Calu3 (cell line): Measurements from ENCODE around the gene NES. TPM values are rescaled to one million over a fixed set of nuclear protein-coding genes. Genes with fewer than 3 reads are reported as not detected.

ENCODE experiments used
- Bru-seq: library from RNA; stranded (reverse); fragments of 400-500 nt; gene quantifications from one replicate; lab custom pipeline; 2021; lab: Mats Ljungman, UMichigan
- BruChase-seq, 2 experiments: library from RNA; stranded (reverse); fragments of 400-500 nt; gene quantifications; one replicate each; lab custom pipeline; 2021; lab: Mats Ljungman, UMichigan
- BruUV-seq: library from RNA; stranded (reverse); fragments of 400-500 nt; replicated peaks from 2 replicates; lab custom pipeline; 2021; lab: Mats Ljungman, UMichigan
- CTCF ChIA-PET: fragments of 300-600 bp; sonication (Branson Sonifier 250); formaldehyde crosslinking; loops from one replicate; lab custom pipeline; 2022; ENCODE audit warnings: antibody characterized with exemption; lab: Charles Lee
- DNase-seq: peaks from one replicate; pipeline ENCODE4 v3.0.0; 2022
- H3K27ac Mint-ChIP-seq: one replicate; pipeline ENCODE4 v1.8.0; 2022; ENCODE audit warnings: mixed read lengths; ENCODE audit not compliant: unreplicated experiment
- H3K27me3 Mint-ChIP-seq: one replicate; pipeline ENCODE4 v1.8.0; 2022; ENCODE audit warnings: mixed read lengths; ENCODE audit not compliant: unreplicated experiment
- H3K36me3 Mint-ChIP-seq: one replicate; pipeline ENCODE4 v1.8.0; 2022; ENCODE audit warnings: mild to moderate bottlenecking, moderate library complexity, mixed read lengths; ENCODE audit not compliant: insufficient read depth, unreplicated experiment
- H3K4me1 Mint-ChIP-seq: one replicate; pipeline ENCODE4 v1.8.0; 2022; ENCODE audit warnings: mild to moderate bottlenecking, low read depth, mixed read lengths; ENCODE audit not compliant: unreplicated experiment
- H3K4me3 Mint-ChIP-seq: one replicate; pipeline ENCODE4 v1.8.0; 2022; ENCODE audit warnings: mild to moderate bottlenecking, low read depth, moderate library complexity, mixed read lengths; ENCODE audit not compliant: unreplicated experiment
- H3K9me3 Mint-ChIP-seq: one replicate; pipeline ENCODE4 v1.8.0; 2022; ENCODE audit warnings: low read depth, mixed read lengths; ENCODE audit not compliant: unreplicated experiment
- intact Hi-C: fragments of 100-400 bp; cut with micrococcal nuclease; formaldehyde crosslinking; loops from one replicate; pipeline ENCODE4 v1.10.0; 2022; ENCODE audit not compliant: unreplicated experiment
- long read RNA-seq: library from polyadenylated mRNA; stranded (forward); transcript quantifications from one replicate; pipeline ENCODE4 v2.0.0, GENCODE V29; 2022
- total RNA-seq: library from RNA; stranded (reverse); gene quantifications from 2 replicates; pipeline ENCODE4 v1.2.3, GENCODE V29; 2022
- TF ChIP-seq, protein P1 (sequence below): fragments of 200-600 bp; IDR thresholded peaks from one replicate; pipeline ENCODE4 v1.8.0; 2022; ENCODE audit warnings: antibody characterized with exemption; ENCODE audit not compliant: unreplicated experiment

Gene NES, protein sequence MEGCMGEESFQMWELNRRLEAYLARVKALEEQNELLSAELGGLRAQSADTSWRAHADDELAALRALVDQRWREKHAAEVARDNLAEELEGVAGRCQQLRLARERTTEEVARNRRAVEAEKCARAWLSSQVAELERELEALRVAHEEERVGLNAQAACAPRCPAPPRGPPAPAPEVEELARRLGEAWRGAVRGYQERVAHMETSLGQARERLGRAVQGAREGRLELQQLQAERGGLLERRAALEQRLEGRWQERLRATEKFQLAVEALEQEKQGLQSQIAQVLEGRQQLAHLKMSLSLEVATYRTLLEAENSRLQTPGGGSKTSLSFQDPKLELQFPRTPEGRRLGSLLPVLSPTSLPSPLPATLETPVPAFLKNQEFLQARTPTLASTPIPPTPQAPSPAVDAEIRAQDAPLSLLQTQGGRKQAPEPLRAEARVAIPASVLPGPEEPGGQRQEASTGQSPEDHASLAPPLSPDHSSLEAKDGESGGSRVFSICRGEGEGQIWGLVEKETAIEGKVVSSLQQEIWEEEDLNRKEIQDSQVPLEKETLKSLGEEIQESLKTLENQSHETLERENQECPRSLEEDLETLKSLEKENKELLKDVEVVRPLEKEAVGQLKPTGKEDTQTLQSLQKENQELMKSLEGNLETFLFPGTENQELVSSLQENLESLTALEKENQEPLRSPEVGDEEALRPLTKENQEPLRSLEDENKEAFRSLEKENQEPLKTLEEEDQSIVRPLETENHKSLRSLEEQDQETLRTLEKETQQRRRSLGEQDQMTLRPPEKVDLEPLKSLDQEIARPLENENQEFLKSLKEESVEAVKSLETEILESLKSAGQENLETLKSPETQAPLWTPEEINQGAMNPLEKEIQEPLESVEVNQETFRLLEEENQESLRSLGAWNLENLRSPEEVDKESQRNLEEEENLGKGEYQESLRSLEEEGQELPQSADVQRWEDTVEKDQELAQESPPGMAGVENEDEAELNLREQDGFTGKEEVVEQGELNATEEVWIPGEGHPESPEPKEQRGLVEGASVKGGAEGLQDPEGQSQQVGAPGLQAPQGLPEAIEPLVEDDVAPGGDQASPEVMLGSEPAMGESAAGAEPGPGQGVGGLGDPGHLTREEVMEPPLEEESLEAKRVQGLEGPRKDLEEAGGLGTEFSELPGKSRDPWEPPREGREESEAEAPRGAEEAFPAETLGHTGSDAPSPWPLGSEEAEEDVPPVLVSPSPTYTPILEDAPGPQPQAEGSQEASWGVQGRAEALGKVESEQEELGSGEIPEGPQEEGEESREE (N-terminal part only)
- total RNA-seq (6.1 and 7.4 TPM in 2 replicates), Bru-seq, nascent RNA (percentile 42 among the genes with signal in this experiment), BruChase-seq, experiment 1, labeled RNA remaining after a 6-hour chase (percentile 64 among the genes with signal in this experiment), BruChase-seq, experiment 2, labeled RNA remaining after a 2-hour chase (percentile 60 among the genes with signal in this experiment)
- long read RNA-seq, full-length matches to known transcripts: 1 of 4 reads
- long read RNA-seq, partial matches to known transcripts: 0 of 4 reads
- long read RNA-seq, other reads (novel, unspliced or antisense): 3 of 4 reads

DNA sequence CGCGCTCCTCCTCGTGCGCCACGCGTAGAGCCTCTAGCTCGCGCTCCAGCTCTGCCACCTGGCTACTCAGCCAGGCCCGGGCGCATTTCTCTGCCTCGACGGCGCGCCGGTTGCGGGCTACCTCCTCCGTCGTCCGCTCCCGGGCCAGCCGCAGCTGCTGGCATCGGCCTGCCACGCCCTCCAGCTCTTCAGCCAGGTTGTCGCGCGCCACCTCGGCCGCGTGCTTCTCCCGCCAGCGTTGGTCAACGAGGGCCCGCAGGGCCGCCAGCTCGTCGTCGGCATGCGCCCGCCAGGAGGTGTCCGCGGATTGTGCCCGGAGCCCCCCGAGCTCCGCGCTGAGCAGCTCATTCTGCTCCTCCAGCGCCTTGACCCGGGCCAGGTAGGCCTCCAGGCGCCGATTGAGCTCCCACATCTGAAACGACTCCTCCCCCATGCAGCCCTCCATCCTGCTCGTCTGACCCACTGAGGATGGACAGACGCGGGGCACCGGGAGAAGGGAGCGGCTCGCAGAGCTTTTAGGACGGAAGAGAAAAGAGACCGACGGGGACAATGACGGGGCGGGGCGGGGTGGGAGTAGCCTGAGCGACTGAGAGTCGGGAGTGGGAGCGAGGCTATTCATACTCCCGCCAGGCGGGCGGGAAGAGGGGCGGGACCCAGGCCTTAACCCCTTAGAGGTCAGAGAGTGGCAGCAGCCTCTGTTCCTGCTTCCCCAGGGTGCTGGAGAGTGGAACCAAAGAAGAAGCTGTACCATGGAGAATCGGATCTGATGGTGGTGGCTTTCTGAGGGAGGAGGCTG lies at the start of gene NES:
Gene NES (minus strand): TSS at position 588 of the 796 bp plus-strand sequence. CDS start 143 bp downstream, at position 445.
- peaks cover 14% of the 10 kb centered on the region for H3K4me1 Mint-ChIP-seq
- H3K27me3 Mint-ChIP-seq: peaks cover 78% of the 10 kb centered on the region
- H3K27ac Mint-ChIP-seq: peak within 1 kb of the TSS; percentile 72
- peaks cover 16% of the 10 kb centered on the region for H3K36me3 Mint-ChIP-seq
- intact Hi-C loops: no loop called here
- peak; percentile 50 for DNase-seq
- peak within 1 kb of the TSS; percentile 64 for H3K4me3 Mint-ChIP-seq
- H3K9me3 Mint-ChIP-seq: peaks cover 4% of the 10 kb centered on the region
- TSS peak; percentile 54 for BruUV-seq
- TF ChIP-seq, protein P1, sequence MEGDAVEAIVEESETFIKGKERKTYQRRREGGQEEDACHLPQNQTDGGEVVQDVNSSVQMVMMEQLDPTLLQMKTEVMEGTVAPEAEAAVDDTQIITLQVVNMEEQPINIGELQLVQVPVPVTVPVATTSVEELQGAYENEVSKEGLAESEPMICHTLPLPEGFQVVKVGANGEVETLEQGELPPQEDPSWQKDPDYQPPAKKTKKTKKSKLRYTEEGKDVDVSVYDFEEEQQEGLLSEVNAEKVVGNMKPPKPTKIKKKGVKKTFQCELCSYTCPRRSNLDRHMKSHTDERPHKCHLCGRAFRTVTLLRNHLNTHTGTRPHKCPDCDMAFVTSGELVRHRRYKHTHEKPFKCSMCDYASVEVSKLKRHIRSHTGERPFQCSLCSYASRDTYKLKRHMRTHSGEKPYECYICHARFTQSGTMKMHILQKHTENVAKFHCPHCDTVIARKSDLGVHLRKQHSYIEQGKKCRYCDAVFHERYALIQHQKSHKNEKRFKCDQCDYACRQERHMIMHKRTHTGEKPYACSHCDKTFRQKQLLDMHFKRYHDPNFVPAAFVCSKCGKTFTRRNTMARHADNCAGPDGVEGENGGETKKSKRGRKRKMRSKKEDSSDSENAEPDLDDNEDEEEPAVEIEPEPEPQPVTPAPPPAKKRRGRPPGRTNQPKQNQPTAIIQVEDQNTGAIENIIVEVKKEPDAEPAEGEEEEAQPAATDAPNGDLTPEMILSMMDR: no peak
- CTCF ChIA-PET: interaction anchor here (0.5 to 3.0 kb wide), 12 partner anchors 9 to 1422 kb away, joined by 3 to 45 read pairs (median 4); partner anchors contain the start of gene ENTREP3

DNA sequence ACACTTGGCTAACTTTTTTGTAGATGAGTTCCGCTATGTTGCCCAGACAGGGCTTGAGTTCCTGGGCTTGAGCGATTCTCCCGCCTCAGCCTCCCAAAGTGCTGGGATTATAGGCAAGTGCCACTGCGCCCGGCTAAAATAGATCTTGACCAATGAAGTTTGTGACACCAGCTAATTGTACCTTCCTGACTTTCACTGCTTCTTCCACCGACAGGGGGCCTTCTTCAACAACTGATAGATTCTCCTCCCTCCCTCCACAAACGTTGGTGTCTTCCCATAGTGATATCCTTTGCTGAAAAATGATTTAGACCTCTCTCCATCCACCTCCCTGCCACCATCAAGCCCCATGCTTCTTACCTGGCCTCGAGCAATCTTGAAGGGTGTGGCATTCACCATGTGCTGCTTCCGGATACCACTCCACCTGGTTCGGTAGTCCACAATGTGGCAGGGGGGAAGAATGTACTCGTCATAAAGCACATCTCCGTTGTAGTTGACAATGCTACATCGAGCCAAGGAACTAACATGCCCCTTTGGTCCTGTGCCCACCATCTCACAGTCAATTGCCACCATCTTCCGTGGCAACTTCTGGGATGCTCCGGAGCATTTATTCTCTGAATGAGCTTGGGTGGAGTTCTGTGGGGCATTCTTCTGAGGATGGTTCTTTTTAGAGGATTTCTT lies 49.5 kb upstream of the NES start:
- TF ChIP-seq, protein P1: peak; percentile 62
- no peak overlapping the region for H3K4me3 Mint-ChIP-seq
- no peaks in the 10 kb centered on the region for H3K9me3 Mint-ChIP-seq
- CTCF ChIA-PET: interaction anchor here (0.6 to 5.1 kb wide), 25 partner anchors 14 to 201 kb away, joined by 3 to 199 read pairs (median 8); partner anchors contain the start of genes HAPLN2, HDGF, INSRR and MRPL24
- peak; percentile 77 for DNase-seq
- H3K27ac Mint-ChIP-seq: no peak overlapping the region
- H3K36me3 Mint-ChIP-seq: peaks cover under 1% of the 10 kb centered on the region
- no TSS peak for BruUV-seq
- intact Hi-C loops: loop anchor here (1.0 to 5.0 kb wide), 6 partner anchors 33 to 164 kb away; partner anchors contain the start of genes NTRK1 and PRCC
- no peaks in the 10 kb centered on the region for H3K27me3 Mint-ChIP-seq
- peaks cover 28% of the 10 kb centered on the region for H3K4me1 Mint-ChIP-seq

DNA sequence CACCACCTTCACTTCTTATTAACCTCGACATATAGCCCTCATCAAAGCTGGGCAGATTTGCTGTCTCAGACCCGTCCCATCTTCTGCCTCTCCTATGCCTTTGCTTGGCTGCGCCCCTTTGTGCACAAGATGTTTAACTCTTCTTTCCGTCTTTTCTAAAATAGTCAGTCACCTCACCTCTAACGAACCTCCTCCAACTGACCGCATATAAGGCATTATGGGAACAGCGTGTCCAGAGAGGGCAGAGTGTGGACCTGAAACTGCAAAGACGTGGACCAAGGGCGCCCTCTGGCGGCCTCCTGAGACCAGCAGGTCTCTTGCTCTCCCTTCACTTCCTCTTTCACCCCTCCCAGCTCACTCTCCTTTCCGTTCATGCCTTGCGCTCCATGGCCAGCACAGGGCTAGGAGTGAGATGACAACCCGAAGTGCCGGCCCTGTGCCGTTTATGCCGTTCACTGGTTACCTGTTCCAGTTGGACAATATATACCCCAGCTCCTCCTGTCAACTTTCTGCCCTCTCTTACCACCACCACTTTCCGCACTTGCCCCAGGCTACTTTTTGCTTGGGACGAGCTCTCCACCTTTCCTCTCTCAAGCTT lies 48.6 kb upstream of the NES start:
- intact Hi-C loops: loop anchor here (1.0 to 5.0 kb wide), 6 partner anchors 32 to 165 kb away; partner anchors contain the start of genes NTRK1 and PRCC
- TF ChIP-seq, protein P1: peak; percentile 91
- Mint-ChIP-seq H3K4me3 (no peak overlapping the region), H3K36me3 (peaks cover 7% of the 10 kb centered on the region), H3K27ac (no peak overlapping the region), H3K4me1 (peaks cover 28% of the 10 kb centered on the region), H3K27me3 (no peaks in the 10 kb centered on the region), H3K9me3 (no peaks in the 10 kb centered on the region)
- DNase-seq: peak; percentile 94
- no TSS peak for BruUV-seq
- CTCF ChIA-PET: interaction anchor here (0.6 to 5.1 kb wide), 28 partner anchors 8 to 202 kb away, joined by 3 to 199 read pairs (median 8); partner anchors contain the start of genes CRABP2, HAPLN2, HDGF and INSRR
